Kidney (tissue), 14 donors: Measurements from ENCODE around the gene UBE4A. TPM values are rescaled to one million over a fixed set of nuclear protein-coding genes. Genes with fewer than 3 reads are reported as not detected.

Source experiments
- DNase-seq, 5 donors: peaks; one replicate each; pipeline ENCODE4 v3.0.0-alpha.2; 2013 to 2020
- FAIRE-seq: peaks from 2 replicates; lab custom pipeline; 2012; peaks lifted over from hg19 to GRCh38; lab: Jason Lieb, UNC
- H3K27ac ChIP-seq, 2 donors: one replicate each; pipeline ENCODE4 v1.7.0; 2013; ENCODE audit warnings: low read depth in 2 of 2, low read length in 2 of 2, inconsistent platforms in 1 of 2
- H3K27me3 ChIP-seq: one replicate; pipeline ENCODE4 v1.7.1; 2013; ENCODE audit warnings: low read length, inconsistent platforms; ENCODE audit not compliant: control insufficient read depth, insufficient read depth
- H3K36me3 ChIP-seq, 3 donors: one replicate each; pipeline versions ENCODE4 v1.7.0 to v1.7.1; 2013; ENCODE audit warnings: low read length in 3 of 3, control low read depth in 1 of 3, inconsistent platforms in 1 of 3; ENCODE audit not compliant: insufficient read depth in 3 of 3, control insufficient read depth in 2 of 3
- H3K4me1 ChIP-seq, 3 donors: one replicate each; pipeline versions ENCODE4 v1.7.0 to v1.7.1; 2013; ENCODE audit warnings: low read length in 3 of 3, inconsistent platforms in 1 of 3, low read depth in 1 of 3; ENCODE audit not compliant: control insufficient read depth in 2 of 3, insufficient read depth in 2 of 3
- H3K4me3 ChIP-seq, 3 donors: one replicate each; pipeline versions ENCODE4 v1.7.0 to v1.8.1; 2013; ENCODE audit warnings: low read length in 3 of 3, control low read depth in 1 of 3, inconsistent platforms in 1 of 3
- H3K9ac ChIP-seq, 3 donors: one replicate each; pipeline versions ENCODE4 v1.7.0 to v1.7.1; 2013; ENCODE audit warnings: low read length in 3 of 3, control low read depth in 1 of 3, inconsistent platforms in 1 of 3
- H3K9me3 ChIP-seq, 3 donors: one replicate each; pipeline versions ENCODE4 v1.7.0 to v1.7.1; 2013; ENCODE audit warnings: low read length in 3 of 3, control low read depth in 1 of 3, inconsistent platforms in 1 of 3; ENCODE audit not compliant: control insufficient read depth in 2 of 3, insufficient read depth in 1 of 3
- CTCF ChIP-seq: IDR thresholded peaks from 3 replicates; pipeline ENCODE4 v1.5.1; 2012; ENCODE audit warnings: mild to moderate bottlenecking, moderate library complexity, borderline replicate concordance; ENCODE audit not compliant: insufficient read depth; ENCODE audit errors: extremely low read depth
- intact Hi-C: fragments of 100-400 bp; cut with DNase I; formaldehyde crosslinking; loops from one replicate; pipeline ENCODE4 v1.11.1; 2022
- polyA plus RNA-seq: library from polyadenylated mRNA; stranded (reverse); fragments of 350-450 nt; fragmentation: Illumina TruSeq; extraction: RNeasy Lipid Tissue Mini Kit (QIAGEN cat#74804); gene quantifications from one replicate; pipeline ENCODE4 v1.2.3, GENCODE V29; 2014; ENCODE audit warnings: low read depth, low replicate concordance; ENCODE audit not compliant: insufficient read depth
- total RNA-seq: library from RNA; stranded (reverse); fragmentation: NEBNext Ultra II Directional; extraction: Animal tissue kit (Norgen Biotek cat#: 25700); gene quantifications from one replicate; pipeline ENCODE4 v1.2.1, GENCODE V29; 2021
- donor health status: control.
- donor health status: control.
- donor health status: control.
- donor health status: control.
- donor health status: control.
- donor health status: DM: yes; HTN: yes; CAD: no.
- donor health status: Normal renal cell carcinoma (clear cell type).

Gene UBE4A
- total and polyA plus RNA-seq, 2 donors from 2014 or later: 11.2 to 39.2 TPM

GRCh38 chr11:118447423-118447822 is 88.0 kb downstream of the UBE4A start:
- peaks cover 0 to 6% (median 3%) of the 10 kb centered on the region in 3 donors for H3K4me1 ChIP-seq
- intact Hi-C loops: no loop called here
- no peak for DNase-seq

GRCh38 chr11:118448294-118448693 is 88.9 kb downstream of the UBE4A start:
- H3K9me3 ChIP-seq: no peaks in the 10 kb centered on the region

More at GRCh38 chr11:118447423-118447822, 88.0 kb downstream of the UBE4A start:
- Histone ChIP-seq H3K27me3 (no peaks in the 10 kb centered on the region), H3K9me3 (no peaks in the 10 kb centered on the region), H3K4me3 (no peak overlapping the region), H3K9ac (no peak overlapping the region), H3K27ac (no peak overlapping the region), H3K36me3 (no peaks in the 10 kb centered on the region)
- no peak for FAIRE-seq
- no peak for TF ChIP-seq CTCF

More at GRCh38 chr11:118448294-118448693, 88.9 kb downstream of the UBE4A start:
- Histone ChIP-seq H3K27ac (no peak overlapping the region), H3K4me1 (peaks cover 0 to 6% (median 0%) of the 10 kb centered on the region in 3 donors), H3K36me3 (no peaks in the 10 kb centered on the region), H3K9ac (no peak overlapping the region), H3K4me3 (no peak overlapping the region), H3K27me3 (no peaks in the 10 kb centered on the region)
- no peak for DNase-seq
- TF ChIP-seq CTCF: no peak
- intact Hi-C loops: no loop called here
- FAIRE-seq: no peak

Other genes with a start within 250 kb of the UBE4A start
- 3.5 TPM for gene SCN4B, start 206.8 kb upstream of the UBE4A start, total RNA-seq
- gene SCN4B, start 206.8 kb upstream of the UBE4A start, polyA plus RNA-seq: 1.4 TPM
- 0.25 TPM for gene SCN2B, start 183.0 kb upstream of the UBE4A start, total RNA-seq
- 0.54 TPM for gene SCN2B, start 183.0 kb upstream of the UBE4A start, polyA plus RNA-seq
- 17.1 TPM for gene JAML, start 134.6 kb upstream of the UBE4A start, total RNA-seq
- 2.5 TPM for gene JAML, start 134.6 kb upstream of the UBE4A start, polyA plus RNA-seq
- gene MPZL3, start 107.2 kb upstream of the UBE4A start, total RNA-seq: 10.0 TPM
- gene MPZL3, start 107.2 kb upstream of the UBE4A start, polyA plus RNA-seq: 1.7 TPM
- 111 TPM for gene MPZL2, start 95.3 kb upstream of the UBE4A start, total RNA-seq
- 16.8 TPM for gene MPZL2, start 95.3 kb upstream of the UBE4A start, polyA plus RNA-seq
- 14.3 TPM for gene CD3E, start 54.9 kb upstream of the UBE4A start, total RNA-seq
- 2.2 TPM for gene CD3E, start 54.9 kb upstream of the UBE4A start, polyA plus RNA-seq
- 8.7 TPM for gene CD3D, start 16.9 kb upstream of the UBE4A start, total RNA-seq
- gene CD3D, start 16.9 kb upstream of the UBE4A start, polyA plus RNA-seq: 1.4 TPM
- 4.8 TPM for gene CD3G, start 15.3 kb upstream of the UBE4A start, total RNA-seq
- 0.45 TPM for gene CD3G, start 15.3 kb upstream of the UBE4A start, polyA plus RNA-seq
- 173 TPM for gene ATP5MG, start 42.0 kb downstream of the UBE4A start, total RNA-seq
- 811 TPM for gene ATP5MG, start 42.0 kb downstream of the UBE4A start, polyA plus RNA-seq
- 85.1 TPM for gene KMT2A, start 76.9 kb downstream of the UBE4A start, total RNA-seq
- 5.6 TPM for gene KMT2A, start 76.9 kb downstream of the UBE4A start, polyA plus RNA-seq
- gene TTC36, start 167.9 kb downstream of the UBE4A start, total RNA-seq: 1.1 TPM
- 12.7 TPM for gene TTC36, start 167.9 kb downstream of the UBE4A start, polyA plus RNA-seq
- 30.7 TPM for gene TMEM25, start 171.6 kb downstream of the UBE4A start, total RNA-seq
- gene TMEM25, start 171.6 kb downstream of the UBE4A start, polyA plus RNA-seq: 36.8 TPM
- gene IFT46, start 206.3 kb downstream of the UBE4A start, total RNA-seq: 21.1 TPM
- gene IFT46, start 206.3 kb downstream of the UBE4A start, polyA plus RNA-seq: 28.7 TPM
- 107 TPM for gene ARCN1, start 212.8 kb downstream of the UBE4A start, total RNA-seq
- 64.7 TPM for gene ARCN1, start 212.8 kb downstream of the UBE4A start, polyA plus RNA-seq
- 118 TPM for gene PHLDB1, start 248.0 kb downstream of the UBE4A start, total RNA-seq
- gene PHLDB1, start 248.0 kb downstream of the UBE4A start, polyA plus RNA-seq: 39.1 TPM